Activated naive CD8-positive, alpha-beta T cell treated with anti-CD3 and anti-CD28 coated beads, Interleukin-2, amount 50 U/mL, for 24 hours (primary cell): ENCODE results near the gene SMAD3.

ENCODE experiments used
- ATAC-seq: fragments of 150-1000 bp; cut with Tn5 transposase; one replicate; pipeline ENCODE4 v1.10.0; 2021
- DNase-seq: peaks from one replicate; pipeline ENCODE4 v3.0.0; 2021
- H3K27ac Mint-ChIP-seq: one replicate; pipeline ENCODE4 v1.8.0; 2021; ENCODE audit warnings: mild to moderate bottlenecking, mixed read lengths
- H3K27me3 Mint-ChIP-seq: one replicate; pipeline ENCODE4 v1.8.0; 2021; ENCODE audit warnings: mixed read lengths
- H3K36me3 Mint-ChIP-seq: one replicate; pipeline ENCODE4 v1.8.0; 2021; ENCODE audit warnings: low read depth, mixed read lengths
- H3K4me1 Mint-ChIP-seq: one replicate; pipeline ENCODE4 v1.8.0; 2021; ENCODE audit warnings: mixed read lengths
- H3K4me3 Mint-ChIP-seq: one replicate; pipeline ENCODE4 v1.8.0; 2021; ENCODE audit warnings: mild to moderate bottlenecking, moderate library complexity, mixed read lengths
- H3K9me3 Mint-ChIP-seq: one replicate; pipeline ENCODE4 v1.8.0; 2021; ENCODE audit warnings: mixed read lengths

Gene SMAD3

GRCh38 chr15:67173005-67173404 is 107.6 kb downstream of the SMAD3 start:
- H3K4me3 Mint-ChIP-seq, result no peak overlapping the region
- DNase-seq (no peak), ATAC-seq (no peak)
- H3K27me3 Mint-ChIP-seq, result no peaks in the 10 kb centered on the region
- no peaks in the 10 kb centered on the region for H3K9me3 Mint-ChIP-seq
- peaks cover 52% of the 10 kb centered on the region for H3K4me1 Mint-ChIP-seq
- H3K27ac Mint-ChIP-seq, result peak overlapping the region; percentile 54
- H3K36me3 Mint-ChIP-seq, result peaks cover 16% of the 10 kb centered on the region

- ATAC-seq (no peak), DNase-seq (no peak)
- Mint-ChIP-seq H3K4me3 (no peak overlapping the region), H3K27ac (peak overlapping the region; percentile 54), H3K36me3 (peaks cover 8% of the 10 kb centered on the region), H3K4me1 (peaks cover 52% of the 10 kb centered on the region), H3K9me3 (no peaks in the 10 kb centered on the region), H3K27me3 (no peaks in the 10 kb centered on the region)
Observed at GRCh38 chr15:67173786-67174185, 108.4 kb downstream of the SMAD3 start.

GRCh38 chr15:67174446-67174845 is 109.0 kb downstream of the SMAD3 start:
- Mint-ChIP-seq H3K9me3 (no peaks in the 10 kb centered on the region), H3K27me3 (no peaks in the 10 kb centered on the region), H3K27ac (peak overlapping the region; percentile 79), H3K36me3 (peaks cover 7% of the 10 kb centered on the region), H3K4me3 (no peak overlapping the region), H3K4me1 (peaks cover 52% of the 10 kb centered on the region)
- no peak for DNase-seq
- ATAC-seq, result no peak

- H3K4me1 Mint-ChIP-seq, result peaks cover 48% of the 10 kb centered on the region
- DNase-seq (peak; percentile 31), ATAC-seq (peak; percentile 67)
- peak overlapping the region; percentile 22 for H3K4me3 Mint-ChIP-seq
- H3K27me3 Mint-ChIP-seq, result no peaks in the 10 kb centered on the region
- H3K36me3 Mint-ChIP-seq, result peaks cover 7% of the 10 kb centered on the region
- peak overlapping the region; percentile 79 for H3K27ac Mint-ChIP-seq
- no peaks in the 10 kb centered on the region for H3K9me3 Mint-ChIP-seq
Observed at GRCh38 chr15:67174864-67175573, 109.6 kb downstream of the SMAD3 start.

GRCh38 chr15:67175643-67176071 is 110.3 kb downstream of the SMAD3 start:
- Mint-ChIP-seq H3K4me1 (peaks cover 46% of the 10 kb centered on the region), H3K27me3 (no peaks in the 10 kb centered on the region), H3K27ac (peak overlapping the region; percentile 79), H3K9me3 (no peaks in the 10 kb centered on the region), H3K4me3 (no peak overlapping the region), H3K36me3 (peaks cover 7% of the 10 kb centered on the region)
- ATAC-seq, result peak; percentile 73
- peak; percentile 41 for DNase-seq

GRCh38 chr15:67176195-67176971 is 111.0 kb downstream of the SMAD3 start:
- DNase-seq (no peak), ATAC-seq (no peak)
- no peaks in the 10 kb centered on the region for H3K9me3 Mint-ChIP-seq
- no peak overlapping the region for H3K4me3 Mint-ChIP-seq
- peaks cover 46% of the 10 kb centered on the region for H3K4me1 Mint-ChIP-seq
- H3K27ac Mint-ChIP-seq, result peak overlapping the region; percentile 79
- H3K27me3 Mint-ChIP-seq, result no peaks in the 10 kb centered on the region
- peaks cover 4% of the 10 kb centered on the region for H3K36me3 Mint-ChIP-seq

GRCh38 chr15:67177752-67178151 is 112.3 kb downstream of the SMAD3 start:
- no peak overlapping the region for H3K27ac Mint-ChIP-seq
- no peak for DNase-seq
- no peak for ATAC-seq
- H3K4me1 Mint-ChIP-seq, result peaks cover 38% of the 10 kb centered on the region
- H3K27me3 Mint-ChIP-seq, result no peaks in the 10 kb centered on the region
- H3K36me3 Mint-ChIP-seq, result peaks cover 4% of the 10 kb centered on the region
- no peak overlapping the region for H3K4me3 Mint-ChIP-seq
- H3K9me3 Mint-ChIP-seq, result no peaks in the 10 kb centered on the region

- peaks cover 3% of the 10 kb centered on the region for H3K36me3 Mint-ChIP-seq
- DNase-seq, result no peak
Observed at GRCh38 chr15:67178569-67179210, 113.3 kb downstream of the SMAD3 start.

GRCh38 chr15:67179411-67179995 is 114.1 kb downstream of the SMAD3 start:
- no peak overlapping the region for H3K4me3 Mint-ChIP-seq
- H3K27me3 Mint-ChIP-seq, result no peaks in the 10 kb centered on the region
- H3K27ac Mint-ChIP-seq, result no peak overlapping the region
- H3K4me1 Mint-ChIP-seq, result peaks cover 26% of the 10 kb centered on the region
- ATAC-seq, result no peak
- no peaks in the 10 kb centered on the region for H3K9me3 Mint-ChIP-seq
- no peak for DNase-seq
- H3K36me3 Mint-ChIP-seq, result peaks cover 3% of the 10 kb centered on the region

More at GRCh38 chr15:67178569-67179210, 113.3 kb downstream of the SMAD3 start:
- H3K27ac Mint-ChIP-seq, result no peak overlapping the region
- H3K9me3 Mint-ChIP-seq, result no peaks in the 10 kb centered on the region
- H3K4me3 Mint-ChIP-seq, result no peak overlapping the region
- no peak for ATAC-seq
- no peaks in the 10 kb centered on the region for H3K27me3 Mint-ChIP-seq
- peaks cover 34% of the 10 kb centered on the region for H3K4me1 Mint-ChIP-seq

GRCh38 chr15:67180035-67180434 is 114.6 kb downstream of the SMAD3 start:
- Mint-ChIP-seq H3K4me1 (peaks cover 21% of the 10 kb centered on the region), H3K27me3 (no peaks in the 10 kb centered on the region), H3K36me3 (peaks cover 3% of the 10 kb centered on the region), H3K27ac (no peak overlapping the region), H3K4me3 (no peak overlapping the region), H3K9me3 (no peaks in the 10 kb centered on the region)
- DNase-seq (no peak), ATAC-seq (no peak)

GRCh38 chr15:67180514-67181191 is 115.3 kb downstream of the SMAD3 start:
- H3K4me1 Mint-ChIP-seq, result peaks cover 21% of the 10 kb centered on the region
- peaks cover 3% of the 10 kb centered on the region for H3K36me3 Mint-ChIP-seq
- DNase-seq, result no peak
- H3K4me3 Mint-ChIP-seq, result no peak overlapping the region
- ATAC-seq, result no peak
- no peaks in the 10 kb centered on the region for H3K27me3 Mint-ChIP-seq
- no peaks in the 10 kb centered on the region for H3K9me3 Mint-ChIP-seq
- no peak overlapping the region for H3K27ac Mint-ChIP-seq

- ATAC-seq, result no peak
Observed at GRCh38 chr15:67181221-67181639, 115.8 kb downstream of the SMAD3 start.

GRCh38 chr15:67183443-67184169 is 118.2 kb downstream of the SMAD3 start:
- Mint-ChIP-seq H3K9me3 (no peaks in the 10 kb centered on the region), H3K27me3 (no peaks in the 10 kb centered on the region), H3K4me3 (no peak overlapping the region), H3K27ac (no peak overlapping the region), H3K4me1 (peaks cover 18% of the 10 kb centered on the region), H3K36me3 (peaks cover 3% of the 10 kb centered on the region)
- ATAC-seq (no peak), DNase-seq (no peak)

More at GRCh38 chr15:67181221-67181639, 115.8 kb downstream of the SMAD3 start:
- Mint-ChIP-seq H3K27me3 (no peaks in the 10 kb centered on the region), H3K4me3 (no peak overlapping the region), H3K27ac (no peak overlapping the region), H3K4me1 (peaks cover 21% of the 10 kb centered on the region), H3K9me3 (no peaks in the 10 kb centered on the region), H3K36me3 (peaks cover 3% of the 10 kb centered on the region)
- DNase-seq, result no peak
